Measurements from ENCODE around the gene DRGX.

- no peak for TF ChIP-seq CTCF (conservative IDR thresholded peaks at IDR 0.05; ENCODE audit: low read depth, low read length)
- TF ChIP-seq EZH2 (IDR thresholded peaks at IDR 0.05; ENCODE audit: borderline replicate concordance, low read depth, low read length, poor library complexity, severe bottlenecking): no peak
Observed at GRCh38 chr10:49333192-49333591, 62.7 kb downstream of the DRGX start.

Measured in A673 (cell line).